ENCODE measurements around the gene INAFM1. TPM values are rescaled to one million over a fixed set of nuclear protein-coding genes. Genes with fewer than 3 reads are reported as not detected.
"Not testable (repeated sequence)": the region's sequence is repeated elsewhere in the genome, so short reads cannot be mapped to it uniquely, and the experiment has no call there.

Gene INAFM1
- total and polyA plus RNA-seq, 4 donors: 1.5 to 2.5 (median 1.9) TPM

GRCh38 chr19:47284324-47284899 lies 9.7 kb downstream of the INAFM1 start:
- TF ChIP-seq NR2F2 (IDR thresholded peaks at IDR 0.05): no peak
- peak; percentile 78 to 80 for TF ChIP-seq RAD21 (IDR thresholded peaks at IDR 0.05)
- TF ChIP-seq YY1 (IDR thresholded peaks at IDR 0.05): no peak
- TF ChIP-seq CTCF (IDR thresholded peaks at IDR 0.05; ENCODE audit: low read depth, low read length, missing input control): peak; percentile 96
- no peaks in the 10 kb centered on the region for H3K36me3 ChIP-seq (ENCODE audit: control insufficient read depth in 4 of 4, insufficient read depth in 3 of 4, low read depth in 1 of 4, low read length in 3 of 4)
- H3K27ac ChIP-seq (ENCODE audit: low read depth in 1 of 2, low read length in 2 of 2): no peak overlapping the region
- 27% methylated on average over 9 of the region's 9 CpGs for WGBS
- peaks cover 0 to 5% (median 1%) of the 10 kb centered on the region in 4 donors for H3K4me1 ChIP-seq (ENCODE audit: control insufficient read depth in 4 of 4, insufficient read depth in 4 of 4, low read length in 3 of 4)
- no peak overlapping the region for H3K9ac ChIP-seq (ENCODE audit: low read depth in 1 of 2, low read length in 2 of 2)
- no peak overlapping the region for H3K4me3 ChIP-seq (ENCODE audit: low read depth in 1 of 3, low read length in 3 of 3)
- no peaks in the 10 kb centered on the region for H3K27me3 ChIP-seq (ENCODE audit: control insufficient read depth in 4 of 4, insufficient read depth in 4 of 4, low read length in 3 of 4)
- DNase-seq (ENCODE audit: low spot score): no peak
- H3K9me3 ChIP-seq (ENCODE audit: control insufficient read depth in 4 of 4, low read length in 3 of 4): no peaks in the 10 kb centered on the region

- no peak for TF ChIP-seq TAF1 (conservative IDR thresholded peaks at IDR 0.05)
- no peak for TF ChIP-seq GABPA (IDR thresholded peaks at IDR 0.05 in 1 of 2, conservative IDR thresholded peaks at IDR 0.05 in 1 of 2)
- peak; percentile 74 for TF ChIP-seq CTCF (IDR thresholded peaks at IDR 0.05; ENCODE audit: low read depth, low read length, missing input control)
- peak; percentile 85 to 90 for TF ChIP-seq RAD21 (IDR thresholded peaks at IDR 0.05)
- WGBS: 22% methylated on average over 12 of the region's 12 CpGs
Measured at GRCh38 chr19:47296036-47296435, 21.4 kb downstream of the INAFM1 start.

GRCh38 chr19:47300867-47301266 lies 26.2 kb downstream of the INAFM1 start:
- not testable (repeated sequence) for H3K4me3 ChIP-seq (ENCODE audit: low read depth in 1 of 3, low read length in 3 of 3); H3K9me3 ChIP-seq (ENCODE audit: control insufficient read depth in 4 of 4, low read length in 3 of 4); H3K4me1 ChIP-seq (ENCODE audit: control insufficient read depth in 4 of 4, insufficient read depth in 4 of 4, low read length in 3 of 4); H3K27ac ChIP-seq (ENCODE audit: low read depth in 1 of 2, low read length in 2 of 2); DNase-seq (ENCODE audit: low spot score); H3K36me3 ChIP-seq (ENCODE audit: control insufficient read depth in 4 of 4, insufficient read depth in 3 of 4, low read depth in 1 of 4, low read length in 3 of 4); H3K27me3 ChIP-seq (ENCODE audit: control insufficient read depth in 4 of 4, insufficient read depth in 4 of 4, low read length in 3 of 4); H3K9ac ChIP-seq (ENCODE audit: low read depth in 1 of 2, low read length in 2 of 2)
- WGBS: 95% methylated on average over 14 of the region's 14 CpGs

More at GRCh38 chr19:47296036-47296435, 21.4 kb downstream of the INAFM1 start:
- H3K9me3 ChIP-seq (ENCODE audit: control insufficient read depth in 4 of 4, low read length in 3 of 4): no peaks in the 10 kb centered on the region
- no peaks in the 10 kb centered on the region for H3K4me1 ChIP-seq (ENCODE audit: control insufficient read depth in 4 of 4, insufficient read depth in 4 of 4, low read length in 3 of 4)
- H3K9ac ChIP-seq (ENCODE audit: low read depth in 1 of 2, low read length in 2 of 2): no peak overlapping the region
- H3K36me3 ChIP-seq (ENCODE audit: control insufficient read depth in 4 of 4, insufficient read depth in 3 of 4, low read depth in 1 of 4, low read length in 3 of 4): peaks cover 0 to 3% (median 2%) of the 10 kb centered on the region in 4 donors
- no peak overlapping the region for H3K4me3 ChIP-seq (ENCODE audit: low read depth in 1 of 3, low read length in 3 of 3)
- DNase-seq (ENCODE audit: low spot score): peak; percentile 84
- no peak overlapping the region for H3K27ac ChIP-seq (ENCODE audit: low read depth in 1 of 2, low read length in 2 of 2)
- no peaks in the 10 kb centered on the region for H3K27me3 ChIP-seq (ENCODE audit: control insufficient read depth in 4 of 4, insufficient read depth in 4 of 4, low read length in 3 of 4)

- Histone ChIP-seq H3K27ac (ENCODE audit: low read depth in 1 of 2, low read length in 2 of 2) (no peak overlapping the region), H3K9me3 (ENCODE audit: control insufficient read depth in 4 of 4, low read length in 3 of 4) (no peaks in the 10 kb centered on the region), H3K36me3 (ENCODE audit: control insufficient read depth in 4 of 4, insufficient read depth in 3 of 4, low read depth in 1 of 4, low read length in 3 of 4) (no peaks in the 10 kb centered on the region), H3K4me3 (ENCODE audit: low read depth in 1 of 3, low read length in 3 of 3) (no peak overlapping the region), H3K4me1 (ENCODE audit: control insufficient read depth in 4 of 4, insufficient read depth in 4 of 4, low read length in 3 of 4) (peaks cover 0 to 5% (median 0%) of the 10 kb centered on the region in 4 donors), H3K9ac (ENCODE audit: low read depth in 1 of 2, low read length in 2 of 2) (no peak overlapping the region), H3K27me3 (ENCODE audit: control insufficient read depth in 4 of 4, insufficient read depth in 4 of 4, low read length in 3 of 4) (no peaks in the 10 kb centered on the region)
- WGBS: 92% methylated on average over 10 of the region's 10 CpGs
- no peak for DNase-seq (ENCODE audit: low spot score)
- TF ChIP-seq RXRA (IDR thresholded peaks at IDR 0.05) (no peak), REST (IDR thresholded peaks at IDR 0.05) (no peak), GABPA (IDR thresholded peaks at IDR 0.05 in 1 of 2, conservative IDR thresholded peaks at IDR 0.05 in 1 of 2) (no peak), ATF3 (IDR thresholded peaks at IDR 0.05) (no peak), RAD21 (IDR thresholded peaks at IDR 0.05) (no peak)
Measured at GRCh38 chr19:47302249-47302648, 27.6 kb downstream of the INAFM1 start.

Measured in liver (tissue), 9 donors.